Naive B cell (primary cell): Measurements from ENCODE around the gene PRKCE. TPM values are rescaled to one million over a fixed set of nuclear protein-coding genes. Genes with fewer than 3 reads are reported as not detected.

Experiments used
- ATAC-seq, 2 donors: fragments of 150-1000 bp; cut with Tn5 transposase; 2 replicates each; pipeline ENCODE4 v1.10.0; 2021; ENCODE audit warnings: low read depth in 2 of 2, mild to moderate bottlenecking in 2 of 2, moderate library complexity in 2 of 2
- DNase-seq: peaks from one replicate; pipeline ENCODE4 v3.0.0; 2022
- H3K27ac Mint-ChIP-seq, 6 donors: one replicate each; pipeline ENCODE4 v1.8.0; 2020 to 2022; ENCODE audit warnings: mild to moderate bottlenecking in 6 of 6, mixed read lengths in 6 of 6, moderate library complexity in 5 of 6, inconsistent platforms in 2 of 6
- H3K27me3 Mint-ChIP-seq, 3 donors: one replicate each; pipeline ENCODE4 v1.8.0; 2021 to 2022; ENCODE audit warnings: mixed read lengths in 3 of 3, mild to moderate bottlenecking in 1 of 3
- H3K36me3 Mint-ChIP-seq, 2 donors: one replicate each; pipeline ENCODE4 v1.8.0; 2020 to 2022; ENCODE audit warnings: mixed read lengths in 2 of 2, inconsistent platforms in 1 of 2, mild to moderate bottlenecking in 1 of 2
- H3K4me1 Mint-ChIP-seq, 3 donors: one replicate each; pipeline ENCODE4 v1.8.0; 2020 to 2022; ENCODE audit warnings: mixed read lengths in 3 of 3, inconsistent platforms in 1 of 3, mild to moderate bottlenecking in 1 of 3, moderate library complexity in 1 of 3
- H3K4me3 Mint-ChIP-seq, 8 donors: one replicate each; pipeline ENCODE4 v1.8.0; 2020 to 2022; ENCODE audit warnings: mild to moderate bottlenecking in 8 of 8, mixed read lengths in 8 of 8, moderate library complexity in 8 of 8, inconsistent platforms in 2 of 8
- H3K9me3 Mint-ChIP-seq, 7 donors: one replicate each; pipeline ENCODE4 v1.8.0; 2020 to 2022; ENCODE audit warnings: mixed read lengths in 7 of 7, mild to moderate bottlenecking in 5 of 7, inconsistent platforms in 2 of 7, moderate library complexity in 1 of 7
- polyA plus RNA-seq, 6 donors: library from polyadenylated mRNA; unstranded; fragments of 300-500 nt; fragmentation: Illumina TruSeq; gene quantifications; one replicate each; pipeline ENCODE4 v1.2.3, GENCODE V29; 2021; ENCODE audit warnings: low read depth in 6 of 6

Gene PRKCE
- polyA plus RNA-seq, 6 donors from 2014 or later, result 14.8 to 33.3 (median 23.2) TPM

GRCh38 chr2:46226620-46227019 lies 575.1 kb downstream of the PRKCE start:
- H3K36me3 Mint-ChIP-seq, result no peaks in the 10 kb centered on the region
- no peak overlapping the region for H3K27ac Mint-ChIP-seq
- DNase-seq, result no peak
- H3K4me1 Mint-ChIP-seq, result peaks cover 4 to 22% (median 8%) of the 10 kb centered on the region in 3 donors
- H3K27me3 Mint-ChIP-seq, result peaks cover 6 to 55% (median 47%) of the 10 kb centered on the region in 3 donors
- no peak for ATAC-seq
- no peak overlapping the region for H3K4me3 Mint-ChIP-seq
- H3K9me3 Mint-ChIP-seq, result peaks cover 0 to 21% (median 12%) of the 10 kb centered on the region in 7 donors

DNA sequence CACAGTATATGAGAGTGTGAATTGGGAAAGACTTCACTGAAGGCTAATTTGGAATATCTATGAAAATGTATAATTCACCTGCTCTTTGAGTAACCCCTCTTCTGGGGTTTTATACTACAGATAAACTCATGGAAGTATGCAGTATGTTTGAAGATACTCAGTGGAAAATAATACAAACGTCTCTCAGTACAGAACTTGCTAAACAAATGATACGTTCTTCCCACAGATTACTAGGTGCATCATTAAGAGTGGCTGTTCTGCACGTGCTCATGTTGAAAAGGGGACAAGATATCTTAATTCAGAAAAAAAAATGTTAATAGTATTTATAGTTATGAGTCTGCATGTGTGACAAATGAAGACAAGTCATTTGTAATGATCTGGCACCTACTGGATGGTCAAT lies 575.5 kb downstream of the PRKCE start:
- no peak for ATAC-seq
- Mint-ChIP-seq H3K27ac (no peak overlapping the region), H3K4me1 (peaks cover 4 to 22% (median 8%) of the 10 kb centered on the region in 3 donors), H3K9me3 (peaks cover 0 to 19% (median 8%) of the 10 kb centered on the region in 7 donors), H3K36me3 (no peaks in the 10 kb centered on the region), H3K27me3 (peaks cover 6 to 55% (median 43%) of the 10 kb centered on the region in 3 donors), H3K4me3 (no peak overlapping the region)
- DNase-seq, result no peak

DNA sequence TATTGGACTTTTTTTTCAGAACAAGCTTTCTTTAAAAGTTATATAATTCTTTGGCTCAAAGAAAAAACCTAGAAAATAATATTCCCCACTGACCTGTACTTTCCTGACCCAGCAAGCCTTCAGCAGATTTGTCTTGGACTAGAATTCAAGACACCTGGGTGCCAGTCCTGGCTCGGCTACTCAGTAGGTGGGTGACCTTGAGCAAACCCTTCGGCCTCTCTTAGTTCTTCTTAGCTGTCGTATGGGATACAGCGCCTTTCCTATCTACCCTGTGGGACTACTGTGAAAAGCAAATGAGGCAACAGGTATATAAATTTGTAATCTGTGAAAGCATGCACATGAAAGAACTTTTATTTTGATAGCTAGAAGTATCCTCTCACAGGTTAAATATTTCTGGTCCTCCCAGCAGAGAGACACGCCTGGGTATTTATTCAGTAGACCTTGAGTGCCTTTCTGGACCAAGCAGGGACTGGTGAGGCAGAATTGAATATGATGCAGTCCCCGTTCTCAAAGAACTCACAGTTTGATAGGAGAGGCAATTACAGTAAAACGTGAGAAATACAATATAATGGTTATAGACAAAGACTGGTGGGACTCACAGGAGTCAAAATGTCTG lies 576.3 kb downstream of the PRKCE start:
- peaks cover 6 to 55% (median 37%) of the 10 kb centered on the region in 3 donors for H3K27me3 Mint-ChIP-seq
- no peaks in the 10 kb centered on the region for H3K36me3 Mint-ChIP-seq
- no peak for DNase-seq
- peaks cover 4 to 22% (median 8%) of the 10 kb centered on the region in 3 donors for H3K4me1 Mint-ChIP-seq
- ATAC-seq, result no peak
- no peak overlapping the region for H3K27ac Mint-ChIP-seq
- no peak overlapping the region for H3K4me3 Mint-ChIP-seq
- peaks cover 0 to 15% (median 6%) of the 10 kb centered on the region in 7 donors for H3K9me3 Mint-ChIP-seq

DNA sequence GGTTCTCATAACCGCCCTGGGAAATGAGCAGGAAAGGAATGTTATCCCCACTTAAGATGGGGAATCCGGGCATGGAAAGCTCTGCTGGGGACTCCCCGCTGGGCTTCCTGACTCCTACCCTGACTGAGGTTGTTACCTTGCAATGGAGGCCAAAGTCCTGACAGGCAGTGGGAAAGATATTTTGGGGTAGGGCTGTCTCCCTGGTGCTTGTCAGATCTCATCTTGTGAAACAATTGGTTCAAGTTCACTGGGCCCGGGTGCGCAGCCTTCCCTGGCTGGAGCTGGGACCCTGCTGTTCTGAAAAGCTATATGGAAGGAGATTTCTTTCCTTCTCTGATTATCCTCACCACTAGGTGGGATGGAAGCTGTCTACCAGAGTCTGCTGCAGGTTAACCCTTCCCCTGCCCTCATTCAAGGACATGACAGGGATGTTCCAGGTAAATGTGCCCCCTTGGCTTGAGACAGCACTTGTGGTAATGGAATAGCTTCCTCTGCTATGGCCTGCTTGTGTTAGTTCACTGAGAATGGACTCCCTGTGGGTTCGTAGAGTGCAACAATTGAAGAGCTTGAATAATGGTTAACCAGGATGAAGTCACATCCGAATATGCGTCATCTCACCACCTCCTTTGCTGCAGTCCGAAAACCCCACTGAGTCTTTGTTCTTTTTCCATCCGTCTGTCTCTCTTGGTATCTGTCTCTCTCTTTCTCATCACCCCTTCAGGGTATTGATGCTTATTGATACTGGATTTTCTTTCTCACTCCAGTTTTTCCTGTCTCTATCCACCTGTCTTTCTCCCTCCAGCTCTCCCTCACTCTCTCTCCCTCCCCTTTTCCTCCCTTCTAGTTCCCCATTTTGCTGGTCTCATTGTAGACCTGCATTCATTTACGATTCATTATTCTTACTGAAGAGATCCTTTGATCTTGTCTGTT lies 577.9 kb downstream of the PRKCE start:
- DNase-seq, result no peak
- Mint-ChIP-seq H3K27ac (no peak overlapping the region), H3K9me3 (peaks cover 0 to 6% (median 0%) of the 10 kb centered on the region in 7 donors), H3K36me3 (no peaks in the 10 kb centered on the region), H3K4me1 (peaks cover 0 to 12% (median 0%) of the 10 kb centered on the region in 3 donors), H3K4me3 (no peak overlapping the region), H3K27me3 (peaks cover 6 to 47% (median 26%) of the 10 kb centered on the region in 3 donors)
- no peak for ATAC-seq

GRCh38 chr2:46230115-46230571 lies 578.7 kb downstream of the PRKCE start:
- Mint-ChIP-seq H3K4me3 (no peak overlapping the region), H3K9me3 (peaks cover 0 to under 1% (median 0%) of the 10 kb centered on the region in 7 donors), H3K27me3 (peaks cover 1 to 40% (median 19%) of the 10 kb centered on the region in 3 donors), H3K36me3 (no peaks in the 10 kb centered on the region), H3K27ac (no peak overlapping the region), H3K4me1 (peaks cover 0 to 12% (median 0%) of the 10 kb centered on the region in 3 donors)
- ATAC-seq (no peak), DNase-seq (no peak)

- Mint-ChIP-seq H3K4me1 (peaks cover 0 to 12% (median 0%) of the 10 kb centered on the region in 3 donors), H3K9me3 (no peaks in the 10 kb centered on the region), H3K27me3 (peaks cover 4 to 39% (median 12%) of the 10 kb centered on the region in 3 donors), H3K36me3 (no peaks in the 10 kb centered on the region), H3K4me3 (peak overlapping the region in 1 of 8 donors; percentile 43), H3K27ac (no peak overlapping the region)
- ATAC-seq (no peak), DNase-seq (no peak)
Measured at GRCh38 chr2:46230677-46231425, 579.4 kb downstream of the PRKCE start.

- peak overlapping the region in 1 of 6 donors; percentile 71 for H3K27ac Mint-ChIP-seq
- H3K4me1 Mint-ChIP-seq, result peaks cover 0 to 12% (median 0%) of the 10 kb centered on the region in 3 donors
Measured at GRCh38 chr2:46231721-46232120, 580.2 kb downstream of the PRKCE start.

GRCh38 chr2:46232860-46233259 lies 581.4 kb downstream of the PRKCE start:
- no peak for DNase-seq
- H3K27me3 Mint-ChIP-seq, result peaks cover 10 to 29% (median 11%) of the 10 kb centered on the region in 3 donors
- H3K4me3 Mint-ChIP-seq, result no peak overlapping the region
- no peak overlapping the region for H3K27ac Mint-ChIP-seq
- H3K9me3 Mint-ChIP-seq, result no peaks in the 10 kb centered on the region
- H3K36me3 Mint-ChIP-seq, result no peaks in the 10 kb centered on the region
- H3K4me1 Mint-ChIP-seq, result peaks cover 0 to 12% (median 2%) of the 10 kb centered on the region in 3 donors
- ATAC-seq, result no peak

More at GRCh38 chr2:46231721-46232120, 580.2 kb downstream of the PRKCE start:
- Mint-ChIP-seq H3K27me3 (peaks cover 10 to 36% (median 11%) of the 10 kb centered on the region in 3 donors), H3K4me3 (no peak overlapping the region), H3K36me3 (no peaks in the 10 kb centered on the region), H3K9me3 (no peaks in the 10 kb centered on the region)
- DNase-seq (no peak), ATAC-seq (no peak)

- peak overlapping the region in 1 of 6 donors; percentile 65 for H3K27ac Mint-ChIP-seq
- no peak for DNase-seq
- no peak for ATAC-seq
- no peaks in the 10 kb centered on the region for H3K9me3 Mint-ChIP-seq
- H3K4me3 Mint-ChIP-seq, result no peak overlapping the region
- peaks cover 0 to 2% (median 0%) of the 10 kb centered on the region in 3 donors for H3K4me1 Mint-ChIP-seq
- H3K36me3 Mint-ChIP-seq, result no peaks in the 10 kb centered on the region
- peaks cover 0 to 13% (median 11%) of the 10 kb centered on the region in 3 donors for H3K27me3 Mint-ChIP-seq
Measured at GRCh38 chr2:46236006-46236875, 584.8 kb downstream of the PRKCE start.

DNA sequence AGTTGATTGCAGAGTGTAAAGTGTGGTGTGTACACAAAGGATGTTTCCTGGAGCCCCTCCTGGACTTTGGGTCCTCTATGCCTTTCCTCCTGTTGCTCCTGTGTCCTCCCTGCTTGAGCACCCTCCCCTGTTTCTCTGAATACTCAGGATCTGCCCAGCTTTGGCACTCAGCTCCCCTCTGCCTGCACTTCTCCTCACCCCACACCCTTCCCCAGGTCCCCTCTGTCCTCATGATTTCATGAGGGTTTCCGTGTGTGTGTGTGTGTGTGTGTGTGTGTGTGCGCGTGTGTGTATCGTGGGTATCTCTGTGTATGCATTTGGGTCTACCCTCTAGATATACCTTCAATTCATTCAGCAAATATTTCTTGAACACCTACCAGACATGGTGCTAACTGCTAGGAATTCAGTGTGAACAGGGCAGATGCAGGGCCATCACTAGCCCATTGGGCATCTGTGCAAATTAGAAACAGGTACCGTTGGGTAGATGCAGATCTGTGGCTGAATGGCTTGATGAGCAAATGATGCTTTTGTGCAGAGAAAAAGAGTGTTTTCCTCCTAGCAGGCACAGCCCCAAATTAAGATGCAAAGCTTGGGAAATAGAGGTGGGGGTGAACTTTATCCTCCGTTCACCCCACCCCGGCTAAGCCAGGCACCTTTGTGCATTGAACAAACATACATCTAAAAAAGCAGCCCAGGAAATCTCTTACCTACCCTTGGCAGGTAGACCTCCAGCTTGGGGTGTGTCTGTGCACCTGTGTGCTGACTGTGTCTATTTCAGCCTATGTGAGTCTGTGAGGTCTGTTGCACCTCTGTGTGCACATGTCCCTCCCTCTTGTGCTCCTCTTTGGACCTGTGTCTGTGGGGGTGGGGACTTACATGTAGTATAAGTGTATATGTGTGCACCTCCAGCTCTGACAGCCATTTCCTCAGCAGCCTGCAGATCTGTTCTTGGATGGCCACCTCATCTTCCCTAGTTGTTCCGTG lies 585.7 kb downstream of the PRKCE start:
- H3K4me1 Mint-ChIP-seq, result peaks cover 0 to 2% (median 0%) of the 10 kb centered on the region in 3 donors
- DNase-seq (no peak), ATAC-seq (no peak)
- no peak overlapping the region for H3K27ac Mint-ChIP-seq
- H3K36me3 Mint-ChIP-seq, result no peaks in the 10 kb centered on the region
- H3K27me3 Mint-ChIP-seq, result peaks cover 0 to 11% (median 8%) of the 10 kb centered on the region in 3 donors
- no peak overlapping the region for H3K4me3 Mint-ChIP-seq
- no peaks in the 10 kb centered on the region for H3K9me3 Mint-ChIP-seq
